ENCODE results near the gene CCDC170.

CCDC170 gene

GRCh38 chr6:151553416-151554165 lies 59.8 kb downstream of the CCDC170 start:
- Histone ChIP-seq H3K27me3 (ENCODE audit: control insufficient read depth in 1 of 2, insufficient read depth in 1 of 2, low read length in 2 of 2) (no peaks in the 10 kb centered on the region), H2BK12ac (ENCODE audit: low read length in 2 of 2) (no peak overlapping the region), H3K36me3 (ENCODE audit: control insufficient read depth in 1 of 2, insufficient read depth in 2 of 2, low read depth in 1 of 2, low read length in 2 of 2) (no peaks in the 10 kb centered on the region), H4K8ac (ENCODE audit: low read length) (no peak overlapping the region), H3K4ac (ENCODE audit: low read depth in 1 of 2, low read length in 2 of 2) (no peak overlapping the region), H2BK120ac (ENCODE audit: low read depth, low read length) (no peak overlapping the region), H2BK15ac (ENCODE audit: low read depth, poor library complexity, severe bottlenecking) (no peak overlapping the region), H4K91ac (ENCODE audit: low read length) (no peak overlapping the region), H3K9me3 (ENCODE audit: control insufficient read depth, low read length) (peaks cover 13% of the 10 kb centered on the region), H2AFZ (ENCODE audit: low read depth, low read length) (no peak overlapping the region), H3K4me1 (ENCODE audit: control insufficient read depth, insufficient read depth, low read depth, low read length) (peaks cover 2% of the 10 kb centered on the region), H3K4me3 (ENCODE audit: insufficient read depth in 1 of 2, low read depth in 1 of 2, low read length in 2 of 2) (no peak overlapping the region), H2BK5ac (ENCODE audit: low read depth, low read length, poor library complexity, severe bottlenecking) (no peak overlapping the region), H3K4me2 (ENCODE audit: low read length, poor library complexity, severe bottlenecking) (no peak overlapping the region), H3K23ac (ENCODE audit: low read length in 2 of 2) (no peak overlapping the region), H2AK5ac (ENCODE audit: low read length, severe bottlenecking) (no peak overlapping the region), H3K27ac (ENCODE audit: low read length, poor library complexity, severe bottlenecking) (no peak overlapping the region), H3K18ac (ENCODE audit: low read depth in 1 of 2, low read length in 2 of 2) (no peak overlapping the region), H3K14ac (ENCODE audit: low read length in 2 of 2) (no peak overlapping the region), H3K9ac (ENCODE audit: low read length) (no peak overlapping the region), H3K79me1 (replicated peaks; ENCODE audit: low read length, poor library complexity, severe bottlenecking) (no peaks in the 10 kb centered on the region)
- no CpG with 5 or more reads among the region's 3 CpGs for WGBS
- DNase-seq = no peak

- Histone ChIP-seq H3K4me2 (ENCODE audit: low read length, poor library complexity, severe bottlenecking) (no peak overlapping the region), H3K4me1 (ENCODE audit: control insufficient read depth, insufficient read depth, low read depth, low read length) (no peaks in the 10 kb centered on the region), H2BK5ac (ENCODE audit: low read depth, low read length, poor library complexity, severe bottlenecking) (no peak overlapping the region), H3K9me3 (ENCODE audit: control insufficient read depth, low read length) (peaks cover 50% of the 10 kb centered on the region), H3K14ac (ENCODE audit: low read length in 2 of 2) (no peak overlapping the region), H3K4ac (ENCODE audit: low read depth in 1 of 2, low read length in 2 of 2) (no peak overlapping the region), H3K4me3 (ENCODE audit: insufficient read depth in 1 of 2, low read depth in 1 of 2, low read length in 2 of 2) (no peak overlapping the region), H3K27me3 (ENCODE audit: control insufficient read depth in 1 of 2, insufficient read depth in 1 of 2, low read length in 2 of 2) (no peaks in the 10 kb centered on the region), H4K91ac (ENCODE audit: low read length) (no peak overlapping the region), H3K79me1 (replicated peaks; ENCODE audit: low read length, poor library complexity, severe bottlenecking) (no peaks in the 10 kb centered on the region), H2AK5ac (ENCODE audit: low read length, severe bottlenecking) (no peak overlapping the region), H3K27ac (ENCODE audit: low read length, poor library complexity, severe bottlenecking) (no peak overlapping the region), H2BK15ac (ENCODE audit: low read depth, poor library complexity, severe bottlenecking) (no peak overlapping the region), H4K8ac (ENCODE audit: low read length) (no peak overlapping the region), H3K36me3 (ENCODE audit: control insufficient read depth in 1 of 2, insufficient read depth in 2 of 2, low read depth in 1 of 2, low read length in 2 of 2) (no peaks in the 10 kb centered on the region), H2BK12ac (ENCODE audit: low read length in 2 of 2) (no peak overlapping the region), H2AFZ (ENCODE audit: low read depth, low read length) (no peak overlapping the region), H2BK120ac (ENCODE audit: low read depth, low read length) (no peak overlapping the region), H3K23ac (ENCODE audit: low read length in 2 of 2) (no peak overlapping the region), H3K9ac (ENCODE audit: low read length) (no peak overlapping the region), H3K18ac (ENCODE audit: low read depth in 1 of 2, low read length in 2 of 2) (no peak overlapping the region)
- no peak for DNase-seq
Observed at GRCh38 chr6:151561238-151561637, 67.4 kb downstream of the CCDC170 start.

GRCh38 chr6:151564654-151565053 lies 70.8 kb downstream of the CCDC170 start:
- Histone ChIP-seq H2BK12ac (ENCODE audit: low read length in 2 of 2) (no peak overlapping the region), H3K23ac (ENCODE audit: low read length in 2 of 2) (no peak overlapping the region), H2AFZ (ENCODE audit: low read depth, low read length) (no peak overlapping the region), H3K4me2 (ENCODE audit: low read length, poor library complexity, severe bottlenecking) (no peak overlapping the region), H2BK120ac (ENCODE audit: low read depth, low read length) (no peak overlapping the region), H3K27me3 (ENCODE audit: control insufficient read depth in 1 of 2, insufficient read depth in 1 of 2, low read length in 2 of 2) (no peaks in the 10 kb centered on the region), H3K4me3 (ENCODE audit: insufficient read depth in 1 of 2, low read depth in 1 of 2, low read length in 2 of 2) (no peak overlapping the region), H3K4ac (ENCODE audit: low read depth in 1 of 2, low read length in 2 of 2) (no peak overlapping the region), H2BK15ac (ENCODE audit: low read depth, poor library complexity, severe bottlenecking) (no peak overlapping the region), H2BK5ac (ENCODE audit: low read depth, low read length, poor library complexity, severe bottlenecking) (no peak overlapping the region), H4K91ac (ENCODE audit: low read length) (no peak overlapping the region), H4K8ac (ENCODE audit: low read length) (no peak overlapping the region), H2AK5ac (ENCODE audit: low read length, severe bottlenecking) (no peak overlapping the region), H3K27ac (ENCODE audit: low read length, poor library complexity, severe bottlenecking) (no peak overlapping the region), H3K9ac (ENCODE audit: low read length) (no peak overlapping the region), H3K4me1 (ENCODE audit: control insufficient read depth, insufficient read depth, low read depth, low read length) (no peaks in the 10 kb centered on the region), H3K36me3 (ENCODE audit: control insufficient read depth in 1 of 2, insufficient read depth in 2 of 2, low read depth in 1 of 2, low read length in 2 of 2) (no peaks in the 10 kb centered on the region), H3K9me3 (ENCODE audit: control insufficient read depth, low read length) (peaks cover 37% of the 10 kb centered on the region), H3K79me1 (replicated peaks; ENCODE audit: low read length, poor library complexity, severe bottlenecking) (no peaks in the 10 kb centered on the region), H3K18ac (ENCODE audit: low read depth in 1 of 2, low read length in 2 of 2) (no peak overlapping the region), H3K14ac (ENCODE audit: low read length in 2 of 2) (no peak overlapping the region)
- DNase-seq = no peak
- 66% methylated on average over 4 of the region's 4 CpGs for WGBS

- H3K18ac ChIP-seq (ENCODE audit: low read depth in 1 of 2, low read length in 2 of 2) = no peak overlapping the region
- no peak overlapping the region for H3K14ac ChIP-seq (ENCODE audit: low read length in 2 of 2)
- H3K4me1 ChIP-seq (ENCODE audit: control insufficient read depth, insufficient read depth, low read depth, low read length) = no peaks in the 10 kb centered on the region
- H4K91ac ChIP-seq (ENCODE audit: low read length) = no peak overlapping the region
- H3K9me3 ChIP-seq (ENCODE audit: control insufficient read depth, low read length) = peaks cover 30% of the 10 kb centered on the region
- DNase-seq = no peak
- H3K4me3 ChIP-seq (ENCODE audit: insufficient read depth in 1 of 2, low read depth in 1 of 2, low read length in 2 of 2) = no peak overlapping the region
- H2BK5ac ChIP-seq (ENCODE audit: low read depth, low read length, poor library complexity, severe bottlenecking) = no peak overlapping the region
- H3K79me1 ChIP-seq (replicated peaks; ENCODE audit: low read length, poor library complexity, severe bottlenecking) = no peaks in the 10 kb centered on the region
- H4K8ac ChIP-seq (ENCODE audit: low read length) = no peak overlapping the region
- no peak overlapping the region for H3K27ac ChIP-seq (ENCODE audit: low read length, poor library complexity, severe bottlenecking)
- no peak overlapping the region for H2BK15ac ChIP-seq (ENCODE audit: low read depth, poor library complexity, severe bottlenecking)
- no peak overlapping the region for H2AFZ ChIP-seq (ENCODE audit: low read depth, low read length)
- no peak overlapping the region for H2AK5ac ChIP-seq (ENCODE audit: low read length, severe bottlenecking)
- 77% methylated on average over 1 of the region's 1 CpG for WGBS
- H3K27me3 ChIP-seq (ENCODE audit: control insufficient read depth in 1 of 2, insufficient read depth in 1 of 2, low read length in 2 of 2) = no peaks in the 10 kb centered on the region
- no peak overlapping the region for H2BK120ac ChIP-seq (ENCODE audit: low read depth, low read length)
- no peak overlapping the region for H3K9ac ChIP-seq (ENCODE audit: low read length)
- no peak overlapping the region for H2BK12ac ChIP-seq (ENCODE audit: low read length in 2 of 2)
- no peaks in the 10 kb centered on the region for H3K36me3 ChIP-seq (ENCODE audit: control insufficient read depth in 1 of 2, insufficient read depth in 2 of 2, low read depth in 1 of 2, low read length in 2 of 2)
- H3K4me2 ChIP-seq (ENCODE audit: low read length, poor library complexity, severe bottlenecking) = no peak overlapping the region
- no peak overlapping the region for H3K4ac ChIP-seq (ENCODE audit: low read depth in 1 of 2, low read length in 2 of 2)
- no peak overlapping the region for H3K23ac ChIP-seq (ENCODE audit: low read length in 2 of 2)
Observed at GRCh38 chr6:151565940-151566339, 72.1 kb downstream of the CCDC170 start.

Data from mesenchymal stem cell (in vitro differentiated cells and primary cell).